Loucy (cell line): ENCODE results near the gene NDUFAB1.
A peak's percentile ranks its signal among the peaks of the same experiment; 100 is the strongest.
"Not testable (repeated sequence)": the region's sequence is repeated elsewhere in the genome, so short reads cannot be mapped to it uniquely, and the experiment has no call there.

Experiments used
- H2AFZ ChIP-seq: fragments of 200-600 bp; sonication (generic); 2 replicates; pipeline ENCODE4 v1.6.0; 2016; ENCODE audit warnings: antibody characterized with exemption, mild to moderate bottlenecking, low read length, moderate library complexity
- H3F3A ChIP-seq: fragments of 200-600 bp; 2 replicates; pipeline ENCODE4 v1.6.0; 2016; ENCODE audit warnings: antibody characterized with exemption, low read depth, mild to moderate bottlenecking
- H3K27me3 ChIP-seq: fragments of 200-600 bp; sonication (generic); 2 replicates; pipeline ENCODE4 v1.6.1; 2014; ENCODE audit warnings: low read length, mild to moderate bottlenecking; ENCODE audit not compliant: insufficient read depth, poor library complexity, severe bottlenecking
- H3K36me3 ChIP-seq: fragments of 200-600 bp; sonication (generic); 2 replicates; pipeline ENCODE4 v1.6.1; 2016; ENCODE audit warnings: low read length; ENCODE audit not compliant: insufficient read depth
- H3K4me1 ChIP-seq: fragments of 200-600 bp; sonication (generic); 2 replicates; pipeline ENCODE4 v1.5.1; 2014; ENCODE audit warnings: low read length, mild to moderate bottlenecking; ENCODE audit not compliant: insufficient read depth, poor library complexity, severe bottlenecking
- H3K4me2 ChIP-seq: fragments of 200-600 bp; sonication (generic); 2 replicates; pipeline ENCODE4 v1.6.0; 2014; ENCODE audit warnings: antibody characterized with exemption, low read length, low read depth, mild to moderate bottlenecking; ENCODE audit not compliant: poor library complexity, severe bottlenecking
- H3K4me3 ChIP-seq: fragments of 200-600 bp; sonication (generic); 2 replicates; pipeline ENCODE4 v1.5.1; 2014; ENCODE audit warnings: low read length, mild to moderate bottlenecking, mixed read lengths; ENCODE audit not compliant: poor library complexity, severe bottlenecking
- H3K79me2 ChIP-seq: fragments of 200-600 bp; sonication (generic); 2 replicates; pipeline ENCODE4 v1.6.1; 2014; ENCODE audit warnings: low read length; ENCODE audit not compliant: insufficient read depth
- H3K9ac ChIP-seq: fragments of 200-600 bp; sonication (generic); 2 replicates; pipeline ENCODE4 v1.6.0; 2014; ENCODE audit warnings: mild to moderate bottlenecking, low read depth, low read length, moderate library complexity; ENCODE audit not compliant: poor library complexity, severe bottlenecking
- H3K9me2 ChIP-seq: fragments of 200-600 bp; sonication (generic); replicated peaks from 2 replicates; pipeline ENCODE4 v1.6.1; 2016; ENCODE audit warnings: low read depth, low read length, mixed read lengths
- H3K9me3 ChIP-seq: fragments of 200-600 bp; sonication (generic); 2 replicates; pipeline ENCODE4 v1.6.1; 2014; ENCODE audit warnings: mild to moderate bottlenecking, antibody characterized with exemption, low read length, low read depth; ENCODE audit not compliant: insufficient read depth
- H4K20me1 ChIP-seq: fragments of 200-600 bp; sonication (generic); 2 replicates; pipeline ENCODE4 v1.6.0; 2014; ENCODE audit warnings: antibody characterized with exemption, low read length, mild to moderate bottlenecking; ENCODE audit not compliant: insufficient read depth, poor library complexity, severe bottlenecking
- CTCF ChIP-seq: fragments of 200-600 bp; sonication (generic); conservative IDR thresholded peaks from 2 replicates; pipeline ENCODE4 v1.5.1; 2014; ENCODE audit warnings: mild to moderate bottlenecking, antibody characterized with exemption, low read length
- EZH2phosphoT487 ChIP-seq: fragments of 200-600 bp; IDR thresholded peaks from 2 replicates; pipeline ENCODE4 v1.6.1; 2018; ENCODE audit warnings: antibody characterized with exemption, mild to moderate bottlenecking, moderate library complexity, borderline replicate concordance

Gene NDUFAB1

GRCh38 chr16:23640615-23640930 is 44.5 kb upstream of the NDUFAB1 start:
- peaks cover 59% of the 10 kb centered on the region for H3K79me2 ChIP-seq
- peak overlapping the region; percentile 90 for H2AFZ ChIP-seq

DNA sequence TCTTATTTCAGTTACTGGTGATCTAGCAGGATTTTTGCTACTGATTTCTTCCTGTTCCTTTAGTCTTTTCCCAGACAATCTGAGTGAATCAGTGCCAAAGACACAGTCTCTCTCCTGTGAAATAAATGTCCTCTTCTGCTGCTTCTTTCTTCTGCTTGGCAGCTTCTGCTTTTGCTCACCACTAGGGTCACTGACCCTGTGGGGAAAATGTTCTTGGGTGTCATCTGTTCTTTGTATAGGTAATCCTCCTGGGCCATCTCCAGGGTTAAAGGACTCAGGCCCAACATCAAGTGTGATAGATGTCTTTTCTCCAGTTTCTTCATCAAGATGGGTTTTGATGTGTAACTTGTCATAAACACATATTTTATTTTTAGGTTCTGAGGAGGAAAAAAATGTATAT is 39.8 kb upstream of the NDUFAB1 start:
- Histone ChIP-seq H3K9me3 (no peaks in the 10 kb centered on the region), H3K4me1 (peaks cover 11% of the 10 kb centered on the region), H4K20me1 (no peaks in the 10 kb centered on the region), H3K36me3 (peaks cover 10% of the 10 kb centered on the region; the same call in 1 of the 2 replicates), H2AFZ (no peak overlapping the region), H3K79me2 (peaks cover 24% of the 10 kb centered on the region), H3K9ac (no peak overlapping the region), H3K4me3 (no peak overlapping the region), H3K4me2 (no peak overlapping the region), H3K9me2 (no peaks in the 10 kb centered on the region), H3F3A (0 out of 2 replicates have a peak, but pooled peaks cover 3% of the 10 kb centered on the region), H3K27me3 (no peaks in the 10 kb centered on the region)
- TF ChIP-seq CTCF (no peak), EZH2phosphoT487 (no peak)

More at GRCh38 chr16:23640615-23640930, 44.5 kb upstream of the NDUFAB1 start:
- H3K4me1 ChIP-seq = peaks cover 17% of the 10 kb centered on the region
- H3K27me3 ChIP-seq = no peaks in the 10 kb centered on the region
- peak overlapping the region; percentile 92 for H3K9ac ChIP-seq
- H3K4me2 ChIP-seq = peak overlapping the region; percentile 94
- peaks cover 10% of the 10 kb centered on the region; the same call in 1 of the 2 replicates for H3K36me3 ChIP-seq
- TF ChIP-seq EZH2phosphoT487 (no peak), CTCF (no peak)
- H3F3A ChIP-seq = 0 out of 2 replicates have a peak, but pooled peaks cover 3% of the 10 kb centered on the region
- peak overlapping the region; percentile 82 for H3K4me3 ChIP-seq
- peaks cover 15% of the 10 kb centered on the region for H4K20me1 ChIP-seq
- no peaks in the 10 kb centered on the region for H3K9me3 ChIP-seq
- H3K9me2 ChIP-seq = no peaks in the 10 kb centered on the region

GRCh38 chr16:23634461-23635036 is 38.4 kb upstream of the NDUFAB1 start:
- 0 out of 2 replicates have a peak, but pooled peaks cover 3% of the 10 kb centered on the region for H3F3A ChIP-seq
- H3K27me3 ChIP-seq = no peaks in the 10 kb centered on the region
- H3K4me2 ChIP-seq = no peak overlapping the region
- peaks cover 3% of the 10 kb centered on the region for H3K4me1 ChIP-seq
- no peak overlapping the region for H3K9ac ChIP-seq
- H3K4me3 ChIP-seq = no peak overlapping the region
- peaks cover 19% of the 10 kb centered on the region; the same call in 1 of the 2 replicates for H3K36me3 ChIP-seq
- peaks cover 10% of the 10 kb centered on the region for H3K79me2 ChIP-seq
- no peak overlapping the region for H2AFZ ChIP-seq
- no peaks in the 10 kb centered on the region for H3K9me3 ChIP-seq
- H3K9me2 ChIP-seq = no peaks in the 10 kb centered on the region
- TF ChIP-seq EZH2phosphoT487 (no peak), CTCF (no peak)
- H4K20me1 ChIP-seq = no peaks in the 10 kb centered on the region

- H3F3A ChIP-seq, H2AFZ ChIP-seq, H3K79me2 ChIP-seq, H3K4me3 ChIP-seq, H3K4me1 ChIP-seq, H3K9me3 ChIP-seq, H3K27me3 ChIP-seq, H3K4me2 ChIP-seq, H3K9ac ChIP-seq, H3K9me2 ChIP-seq, H4K20me1 ChIP-seq: not testable (repeated sequence)
- peaks cover 25% of the 10 kb centered on the region; the same call in 1 of the 2 replicates for H3K36me3 ChIP-seq
Measured at GRCh38 chr16:23631874-23632273, 35.8 kb upstream of the NDUFAB1 start.
